Prostate gland (tissue), 2 donors: ENCODE measurements around the gene CCDC85A. TPM values are rescaled to one million over a fixed set of nuclear protein-coding genes. Genes with fewer than 3 reads are reported as not detected.
"Not testable (repeated sequence)": the region's sequence is repeated elsewhere in the genome, so short reads cannot be mapped to it uniquely, and the experiment has no call there.

Experiments used
- DNase-seq: peaks from one replicate; pipeline ENCODE4 v3.0.0-alpha.2; 2019; ENCODE audit warnings: low spot score
- H3K27ac ChIP-seq, 2 donors: fragments of 200-600 bp; sonication (generic); 2 replicates each; pipeline ENCODE4 v1.5.1; 2017 to 2019
- H3K27me3 ChIP-seq: fragments of 200-600 bp; sonication (generic); replicated peaks from 2 replicates; pipeline ENCODE4 v1.5.1; 2019; ENCODE audit not compliant: insufficient read depth
- H3K36me3 ChIP-seq, 2 donors: fragments of 200-600 bp; sonication (generic); 1 replicate in 1 of 2; 2 replicates in 1 of 2; pipeline versions ENCODE4 v1.5.1 to v1.8.1; 2017 to 2019
- H3K4me1 ChIP-seq: fragments of 200-600 bp; sonication (generic); replicated peaks from 2 replicates; pipeline ENCODE4 v1.5.1; 2019
- H3K4me3 ChIP-seq, 2 donors: fragments of 200-600 bp; sonication (generic); 2 replicates each; pipeline ENCODE4 v1.5.1; 2017 to 2019
- H3K9me3 ChIP-seq: fragments of 200-600 bp; sonication (generic); 2 replicates; pipeline ENCODE4 v1.5.1; 2017
- CTCF ChIP-seq, 4 experiments: fragments of 200-600 bp in 2 of 4; fragments of 450-650 bp in 2 of 4; sonication (generic) in 2 of 4; IDR thresholded peaks; 1 replicate in 3 of 4; 2 replicates in 1 of 4; pipeline ENCODE4 v1.5.1; 2016 to 2019; ENCODE audit warnings: antibody characterized with exemption in 4 of 4, mild to moderate bottlenecking in 2 of 4, moderate library complexity in 2 of 4
- POLR2A ChIP-seq: fragments of 450-650 bp; IDR thresholded peaks from one replicate; pipeline ENCODE4 v1.6.1; 2016; ENCODE audit warnings: antibody characterized with exemption, mild to moderate bottlenecking
- POLR2AphosphoS5 ChIP-seq: sonication (generic); formaldehyde crosslinking; IDR thresholded peaks from one replicate; pipeline ENCODE4 v1.6.1; 2017; ENCODE audit warnings: antibody characterized with exemption
- WGBS: methylation state at CpG from one replicate; pipeline ENCODE4 v1.1.5; 2018; 5-methylcytosine and 5-hydroxymethylcytosine counted together
- intact Hi-C: fragments of 100-400 bp; cut with DNase I; formaldehyde crosslinking; loops from one replicate; pipeline ENCODE4 v1.14.2; 2022
- total RNA-seq, 2 donors: library from RNA; depleted of rRNA; stranded (reverse); fragments of >200 nt; gene quantifications; one replicate each; pipeline ENCODE4 v1.1.0, GENCODE V29; 2016

The CCDC85A gene
- total RNA-seq, 2 donors from 2014 or later: 1.5 to 4.5 TPM

DNA sequence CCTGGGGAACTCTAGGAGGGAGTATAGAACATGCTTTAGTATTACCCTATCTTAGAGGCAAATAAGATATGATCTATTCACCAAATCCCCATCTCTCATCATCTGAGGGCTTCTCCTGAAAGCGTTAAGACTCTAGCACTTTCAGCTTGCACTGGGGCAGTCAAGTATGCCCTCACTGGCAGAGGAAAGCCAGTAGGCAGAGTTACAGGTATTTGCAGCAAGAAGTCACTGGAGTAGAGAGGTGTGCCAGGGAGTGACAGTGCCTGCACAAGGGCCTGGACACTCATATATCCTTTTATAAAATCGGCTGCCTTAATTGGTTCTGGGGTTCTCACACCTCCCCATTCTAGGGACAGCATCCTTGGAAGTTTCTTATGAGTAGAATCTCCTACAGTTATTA is 31.9 kb upstream of the CCDC85A start:
- Histone ChIP-seq H3K4me3 (no peak overlapping the region), H3K9me3 (no peaks in the 10 kb centered on the region), H3K27ac (no peak overlapping the region), H3K27me3 (no peaks in the 10 kb centered on the region), H3K36me3 (no peaks in the 10 kb centered on the region), H3K4me1 (no peaks in the 10 kb centered on the region)
- no peak for TF ChIP-seq CTCF (IDR thresholded peaks at IDR 0.05)
- no peak for TF ChIP-seq POLR2AphosphoS5
- intact Hi-C loops: no loop called here
- no peak for DNase-seq
- 86% methylated on average over 2 of the region's 2 CpGs for WGBS

GRCh38 chr2:56155188-56155587 is 28.6 kb upstream of the CCDC85A start:
- H3K36me3 ChIP-seq: no peaks in the 10 kb centered on the region
- 31% methylated on average over 2 of the region's 2 CpGs for WGBS
- no peak overlapping the region for H3K27ac ChIP-seq
- TF ChIP-seq CTCF (IDR thresholded peaks at IDR 0.05): no peak
- no peak for TF ChIP-seq POLR2A
- no peak for TF ChIP-seq POLR2AphosphoS5
- no peak overlapping the region for H3K4me3 ChIP-seq
- intact Hi-C loops: no loop called here
- no peaks in the 10 kb centered on the region for H3K9me3 ChIP-seq
- H3K4me1 ChIP-seq: no peaks in the 10 kb centered on the region
- no peaks in the 10 kb centered on the region for H3K27me3 ChIP-seq
- no peak for DNase-seq

GRCh38 chr2:56159875-56160274 is 23.9 kb upstream of the CCDC85A start:
- WGBS: 65% methylated on average over 5 of the region's 5 CpGs
- H3K27me3 ChIP-seq, H3K9me3 ChIP-seq, H3K4me1 ChIP-seq, H3K4me3 ChIP-seq, H3K36me3 ChIP-seq, H3K27ac ChIP-seq, intact Hi-C loops, DNase-seq: not testable (repeated sequence)

- intact Hi-C loops: no loop called here
- no peaks in the 10 kb centered on the region for H3K27me3 ChIP-seq
- no peaks in the 10 kb centered on the region for H3K4me1 ChIP-seq
- no peak overlapping the region for H3K27ac ChIP-seq
- H3K4me3 ChIP-seq: no peak overlapping the region
- DNase-seq: no peak
- no peaks in the 10 kb centered on the region for H3K36me3 ChIP-seq
- WGBS: 26% methylated on average over 4 of the region's 4 CpGs
- H3K9me3 ChIP-seq: no peaks in the 10 kb centered on the region
- TF ChIP-seq POLR2AphosphoS5: no peak
- TF ChIP-seq CTCF (IDR thresholded peaks at IDR 0.05): no peak
- TF ChIP-seq POLR2A: no peak
These were observed 15.9 kb upstream of the CCDC85A start for GRCh38 chr2:56167616-56168562.

DNA sequence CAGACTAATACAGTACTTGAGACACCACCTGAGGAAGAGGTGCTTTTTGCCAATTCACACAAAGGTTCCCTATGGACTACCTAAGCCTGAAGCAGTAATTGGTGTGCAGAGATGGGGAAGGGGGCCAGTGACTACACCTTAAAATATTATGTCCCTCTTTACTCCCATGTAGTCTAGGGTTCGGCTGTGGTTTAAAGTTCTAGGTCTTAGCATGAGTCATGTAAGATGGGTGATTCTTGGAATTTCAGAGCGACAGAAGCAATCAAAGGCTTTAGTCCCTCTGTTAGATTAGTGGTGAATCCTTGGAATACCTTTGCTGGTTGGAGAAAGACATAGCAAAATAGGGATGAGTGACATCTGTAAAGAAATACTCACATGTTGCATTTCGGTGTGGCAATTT is 14.3 kb upstream of the CCDC85A start:
- WGBS: 95% methylated on average over 3 of the region's 3 CpGs
- H3K4me1 ChIP-seq: no peaks in the 10 kb centered on the region
- H3K27ac ChIP-seq: no peak overlapping the region
- no peak for DNase-seq
- no peaks in the 10 kb centered on the region for H3K27me3 ChIP-seq
- intact Hi-C loops: no loop called here
- no peak overlapping the region for H3K4me3 ChIP-seq
- TF ChIP-seq POLR2A (no peak), POLR2AphosphoS5 (no peak), CTCF (IDR thresholded peaks at IDR 0.05) (no peak)
- H3K9me3 ChIP-seq: no peaks in the 10 kb centered on the region
- H3K36me3 ChIP-seq: no peaks in the 10 kb centered on the region
